HL-60 (cell line): ENCODE measurements around the gene FOXP1.

Experiments
- DNase-seq, 2 experiments: peaks; one replicate each; pipeline ENCODE4 v3.0.0-alpha.2; 2010 to 2020; ENCODE audit warnings: low read depth in 1 of 2, low spot score in 1 of 2
- H3K27ac ChIP-seq: fragments of 250-450 bp; sonication (Bioruptor Pico); replicated peaks from 2 replicates; pipeline ENCODE4 v1.5.1; 2020; ENCODE audit warnings: mild to moderate bottlenecking, moderate library complexity
- H3K27me3 ChIP-seq: fragments of 250-450 bp; sonication (Bioruptor Pico); 2 replicates; pipeline ENCODE4 v1.5.1; 2021; ENCODE audit warnings: mild to moderate bottlenecking, moderate library complexity; ENCODE audit not compliant: insufficient read depth, poor library complexity, severe bottlenecking
- H3K4me3 ChIP-seq: replicated peaks from 2 replicates; pipeline ENCODE4 v1.5.1; 2011; ENCODE audit warnings: mild to moderate bottlenecking, control low read depth, low read length; ENCODE audit not compliant: insufficient read depth
- GABPA ChIP-seq: IDR thresholded peaks from 2 replicates; pipeline ENCODE4 v1.6.1; 2012; ENCODE audit warnings: low read depth
- POLR2AphosphoS5 ChIP-seq: IDR thresholded peaks from 2 replicates; pipeline ENCODE4 v1.6.1; 2012; ENCODE audit warnings: low read depth
- SPI1 ChIP-seq: IDR thresholded peaks from 2 replicates; pipeline ENCODE4 v1.6.1; 2012; ENCODE audit warnings: low read depth, mild to moderate bottlenecking, borderline replicate concordance
- TF ChIP-seq, protein P1 (sequence below): IDR thresholded peaks from 2 replicates; pipeline ENCODE4 v1.6.1; 2012; ENCODE audit warnings: low read depth; ENCODE audit not compliant: insufficient replicate concordance
- TF ChIP-seq, protein P2 (sequence below): IDR thresholded peaks from one replicate; pipeline ENCODE4 v1.5.1; 2011; ENCODE audit warnings: low read length, control low read depth, inconsistent platforms; ENCODE audit not compliant: insufficient read depth

Gene FOXP1

GRCh38 chr3:71217640-71218222 is 365.8 kb downstream of the FOXP1 start:
- Histone ChIP-seq H3K4me3 (no peak overlapping the region), H3K27me3 (no peaks in the 10 kb centered on the region), H3K27ac (no peak overlapping the region)
- no peak for DNase-seq
- TF ChIP-seq SPI1: no peak

DNA sequence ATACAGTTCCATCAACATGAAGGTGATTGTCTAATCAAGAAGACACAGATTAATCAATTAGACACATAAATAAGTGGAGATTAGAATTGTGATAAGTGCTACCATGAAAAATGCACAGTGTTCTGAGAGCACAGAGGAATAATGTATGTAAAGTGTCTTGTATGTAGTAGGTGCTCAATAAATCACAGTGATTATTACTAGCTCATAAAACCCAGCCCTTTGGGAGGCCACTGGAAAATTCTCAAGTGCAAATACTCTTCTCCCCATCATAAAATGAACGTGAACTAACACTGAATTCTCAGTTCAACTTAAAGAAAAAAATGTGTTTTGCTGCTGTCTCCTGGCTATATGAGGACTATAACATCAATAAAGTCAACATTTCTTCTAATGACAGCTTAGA is 368.2 kb downstream of the FOXP1 start:
- Histone ChIP-seq H3K4me3 (no peak overlapping the region), H3K27ac (no peak overlapping the region), H3K27me3 (no peaks in the 10 kb centered on the region)
- TF ChIP-seq, protein P1, sequence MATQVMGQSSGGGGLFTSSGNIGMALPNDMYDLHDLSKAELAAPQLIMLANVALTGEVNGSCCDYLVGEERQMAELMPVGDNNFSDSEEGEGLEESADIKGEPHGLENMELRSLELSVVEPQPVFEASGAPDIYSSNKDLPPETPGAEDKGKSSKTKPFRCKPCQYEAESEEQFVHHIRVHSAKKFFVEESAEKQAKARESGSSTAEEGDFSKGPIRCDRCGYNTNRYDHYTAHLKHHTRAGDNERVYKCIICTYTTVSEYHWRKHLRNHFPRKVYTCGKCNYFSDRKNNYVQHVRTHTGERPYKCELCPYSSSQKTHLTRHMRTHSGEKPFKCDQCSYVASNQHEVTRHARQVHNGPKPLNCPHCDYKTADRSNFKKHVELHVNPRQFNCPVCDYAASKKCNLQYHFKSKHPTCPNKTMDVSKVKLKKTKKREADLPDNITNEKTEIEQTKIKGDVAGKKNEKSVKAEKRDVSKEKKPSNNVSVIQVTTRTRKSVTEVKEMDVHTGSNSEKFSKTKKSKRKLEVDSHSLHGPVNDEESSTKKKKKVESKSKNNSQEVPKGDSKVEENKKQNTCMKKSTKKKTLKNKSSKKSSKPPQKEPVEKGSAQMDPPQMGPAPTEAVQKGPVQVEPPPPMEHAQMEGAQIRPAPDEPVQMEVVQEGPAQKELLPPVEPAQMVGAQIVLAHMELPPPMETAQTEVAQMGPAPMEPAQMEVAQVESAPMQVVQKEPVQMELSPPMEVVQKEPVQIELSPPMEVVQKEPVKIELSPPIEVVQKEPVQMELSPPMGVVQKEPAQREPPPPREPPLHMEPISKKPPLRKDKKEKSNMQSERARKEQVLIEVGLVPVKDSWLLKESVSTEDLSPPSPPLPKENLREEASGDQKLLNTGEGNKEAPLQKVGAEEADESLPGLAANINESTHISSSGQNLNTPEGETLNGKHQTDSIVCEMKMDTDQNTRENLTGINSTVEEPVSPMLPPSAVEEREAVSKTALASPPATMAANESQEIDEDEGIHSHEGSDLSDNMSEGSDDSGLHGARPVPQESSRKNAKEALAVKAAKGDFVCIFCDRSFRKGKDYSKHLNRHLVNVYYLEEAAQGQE: no peak
- TF ChIP-seq SPI1: no peak
- TF ChIP-seq POLR2AphosphoS5: no peak
- TF ChIP-seq GABPA: no peak
- TF ChIP-seq, protein P2, sequence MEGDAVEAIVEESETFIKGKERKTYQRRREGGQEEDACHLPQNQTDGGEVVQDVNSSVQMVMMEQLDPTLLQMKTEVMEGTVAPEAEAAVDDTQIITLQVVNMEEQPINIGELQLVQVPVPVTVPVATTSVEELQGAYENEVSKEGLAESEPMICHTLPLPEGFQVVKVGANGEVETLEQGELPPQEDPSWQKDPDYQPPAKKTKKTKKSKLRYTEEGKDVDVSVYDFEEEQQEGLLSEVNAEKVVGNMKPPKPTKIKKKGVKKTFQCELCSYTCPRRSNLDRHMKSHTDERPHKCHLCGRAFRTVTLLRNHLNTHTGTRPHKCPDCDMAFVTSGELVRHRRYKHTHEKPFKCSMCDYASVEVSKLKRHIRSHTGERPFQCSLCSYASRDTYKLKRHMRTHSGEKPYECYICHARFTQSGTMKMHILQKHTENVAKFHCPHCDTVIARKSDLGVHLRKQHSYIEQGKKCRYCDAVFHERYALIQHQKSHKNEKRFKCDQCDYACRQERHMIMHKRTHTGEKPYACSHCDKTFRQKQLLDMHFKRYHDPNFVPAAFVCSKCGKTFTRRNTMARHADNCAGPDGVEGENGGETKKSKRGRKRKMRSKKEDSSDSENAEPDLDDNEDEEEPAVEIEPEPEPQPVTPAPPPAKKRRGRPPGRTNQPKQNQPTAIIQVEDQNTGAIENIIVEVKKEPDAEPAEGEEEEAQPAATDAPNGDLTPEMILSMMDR: no peak
- DNase-seq: no peak

GRCh38 chr3:71214797-71215196 is 368.7 kb downstream of the FOXP1 start:
- no peak overlapping the region for H3K4me3 ChIP-seq
- TF ChIP-seq POLR2AphosphoS5 (no peak), SPI1 (no peak), GABPA (no peak)
- TF ChIP-seq, protein P2: no peak
- no peaks in the 10 kb centered on the region for H3K27me3 ChIP-seq
- DNase-seq: no peak
- no peak overlapping the region for H3K27ac ChIP-seq

DNA sequence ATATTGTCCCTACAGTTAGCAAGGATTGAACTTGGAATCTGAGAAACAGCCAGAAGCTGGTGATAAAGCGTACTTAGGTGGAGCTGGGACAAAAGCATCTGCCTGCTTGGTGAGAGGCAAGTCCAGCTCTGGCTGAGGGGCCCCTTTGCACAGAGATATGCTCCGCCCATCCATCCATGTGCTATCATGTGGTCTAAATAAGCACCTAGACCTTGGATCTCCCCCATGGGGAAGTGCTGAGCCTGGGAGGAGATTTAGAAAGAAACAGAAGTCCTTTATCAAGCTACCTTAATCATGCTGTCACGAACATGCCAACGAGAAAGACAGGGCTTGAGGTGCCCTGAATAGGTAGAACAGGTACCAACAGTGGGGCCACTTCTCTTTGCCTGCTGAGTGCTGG is 369.5 kb downstream of the FOXP1 start:
- no peak for DNase-seq
- TF ChIP-seq, protein P1: no peak
- TF ChIP-seq SPI1 (no peak), GABPA (no peak), POLR2AphosphoS5 (no peak)
- TF ChIP-seq, protein P2: no peak
- Histone ChIP-seq H3K4me3 (no peak overlapping the region), H3K27me3 (no peaks in the 10 kb centered on the region), H3K27ac (no peak overlapping the region)
